AG04450 (cell line): ENCODE results near the gene STPG1. TPM values are rescaled to one million over a fixed set of nuclear protein-coding genes. Genes with fewer than 3 reads are reported as not detected.

Experiments used
- CTCF ChIA-PET: fragments of 300-600, 350-600 bp; formaldehyde crosslinking; extraction: SDS; loops from one replicate; lab custom pipeline; 2022; ENCODE audit warnings: antibody characterized with exemption, inconsistent platforms; lab: Charles Lee
- POLR2A ChIA-PET: fragments of 350-600 bp; formaldehyde crosslinking; extraction: SDS; loops from one replicate; lab custom pipeline; 2021; ENCODE audit warnings: antibody characterized with exemption, inconsistent platforms; lab: Yijun Ruan, JAX
- DNase-seq: peaks from one replicate; pipeline ENCODE4 v3.0.0-alpha.2; 2011; ENCODE audit warnings: low read depth, low spot score
- H3K27ac ChIP-seq: one replicate; pipeline ENCODE4 v1.5.1; 2012; ENCODE audit warnings: low read depth, low read length, control low read depth
- H3K27me3 ChIP-seq: one replicate; pipeline ENCODE4 v1.6.0; 2012; ENCODE audit warnings: low read length; ENCODE audit not compliant: control insufficient read depth, insufficient read depth
- H3K4me3 ChIP-seq: 2 replicates; pipeline ENCODE4 v1.5.1; 2011; ENCODE audit warnings: mild to moderate bottlenecking, low read depth, low read length, control low read depth
- H3K9me3 ChIP-seq: 2 replicates; pipeline ENCODE4 v1.5.1; 2012; ENCODE audit warnings: low read length; ENCODE audit not compliant: control insufficient read depth, insufficient read depth
- polyA plus RNA-seq: library from polyadenylated mRNA; depleted of rRNA; stranded (reverse); fragments of >200 nt; gene quantifications from 2 replicates; pipeline ENCODE4 v1.2.3, GENCODE V29; 2011
- TF ChIP-seq, protein P1 (sequence below): IDR thresholded peaks from 2 replicates; pipeline ENCODE4 v1.5.1; 2011; ENCODE audit warnings: low read depth, low read length, control low read depth, inconsistent platforms

Gene STPG1
- polyA plus RNA-seq, 1 experiment = 7.9 TPM

GRCh38 chr1:24421502-24421901 lies 7.9 kb upstream of the STPG1 start:
- Histone ChIP-seq H3K27me3 (no peaks in the 10 kb centered on the region), H3K9me3 (no peaks in the 10 kb centered on the region), H3K4me3 (no peak overlapping the region), H3K27ac (no peak overlapping the region)
- TF ChIP-seq, protein P1, sequence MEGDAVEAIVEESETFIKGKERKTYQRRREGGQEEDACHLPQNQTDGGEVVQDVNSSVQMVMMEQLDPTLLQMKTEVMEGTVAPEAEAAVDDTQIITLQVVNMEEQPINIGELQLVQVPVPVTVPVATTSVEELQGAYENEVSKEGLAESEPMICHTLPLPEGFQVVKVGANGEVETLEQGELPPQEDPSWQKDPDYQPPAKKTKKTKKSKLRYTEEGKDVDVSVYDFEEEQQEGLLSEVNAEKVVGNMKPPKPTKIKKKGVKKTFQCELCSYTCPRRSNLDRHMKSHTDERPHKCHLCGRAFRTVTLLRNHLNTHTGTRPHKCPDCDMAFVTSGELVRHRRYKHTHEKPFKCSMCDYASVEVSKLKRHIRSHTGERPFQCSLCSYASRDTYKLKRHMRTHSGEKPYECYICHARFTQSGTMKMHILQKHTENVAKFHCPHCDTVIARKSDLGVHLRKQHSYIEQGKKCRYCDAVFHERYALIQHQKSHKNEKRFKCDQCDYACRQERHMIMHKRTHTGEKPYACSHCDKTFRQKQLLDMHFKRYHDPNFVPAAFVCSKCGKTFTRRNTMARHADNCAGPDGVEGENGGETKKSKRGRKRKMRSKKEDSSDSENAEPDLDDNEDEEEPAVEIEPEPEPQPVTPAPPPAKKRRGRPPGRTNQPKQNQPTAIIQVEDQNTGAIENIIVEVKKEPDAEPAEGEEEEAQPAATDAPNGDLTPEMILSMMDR = no peak
- ChIA-PET POLR2A (no interaction called here), CTCF (interaction anchor here (1.0 kb wide), 1 partner anchor 29 kb away, joined by 4 read pairs; no protein-coding TSS in a partner anchor)
- DNase-seq = no peak

DNA sequence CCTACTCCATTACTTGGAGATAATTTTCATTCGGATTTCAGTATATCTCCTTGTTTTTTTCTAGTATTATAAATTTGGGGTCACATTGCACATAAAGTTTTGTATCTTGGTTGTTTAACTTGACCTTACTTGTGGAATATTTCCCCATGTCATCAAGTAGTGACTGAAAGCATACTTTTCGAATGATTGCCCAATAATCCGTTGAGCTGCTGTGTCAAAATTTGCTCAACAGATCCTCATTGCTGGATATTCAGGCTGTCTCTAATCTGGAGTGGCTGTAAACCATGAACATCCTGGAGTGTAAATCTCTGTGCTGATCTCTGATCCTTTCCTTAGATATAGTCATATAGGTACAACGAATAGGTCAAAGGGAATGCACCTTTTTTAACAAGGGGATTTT lies 7.0 kb upstream of the STPG1 start:
- no peak for DNase-seq
- CTCF ChIA-PET = interaction anchor here (1.0 kb wide), 1 partner anchor 222 kb away, joined by 3 read pairs; no protein-coding TSS in a partner anchor
- TF ChIP-seq, protein P1 = no peak

DNA sequence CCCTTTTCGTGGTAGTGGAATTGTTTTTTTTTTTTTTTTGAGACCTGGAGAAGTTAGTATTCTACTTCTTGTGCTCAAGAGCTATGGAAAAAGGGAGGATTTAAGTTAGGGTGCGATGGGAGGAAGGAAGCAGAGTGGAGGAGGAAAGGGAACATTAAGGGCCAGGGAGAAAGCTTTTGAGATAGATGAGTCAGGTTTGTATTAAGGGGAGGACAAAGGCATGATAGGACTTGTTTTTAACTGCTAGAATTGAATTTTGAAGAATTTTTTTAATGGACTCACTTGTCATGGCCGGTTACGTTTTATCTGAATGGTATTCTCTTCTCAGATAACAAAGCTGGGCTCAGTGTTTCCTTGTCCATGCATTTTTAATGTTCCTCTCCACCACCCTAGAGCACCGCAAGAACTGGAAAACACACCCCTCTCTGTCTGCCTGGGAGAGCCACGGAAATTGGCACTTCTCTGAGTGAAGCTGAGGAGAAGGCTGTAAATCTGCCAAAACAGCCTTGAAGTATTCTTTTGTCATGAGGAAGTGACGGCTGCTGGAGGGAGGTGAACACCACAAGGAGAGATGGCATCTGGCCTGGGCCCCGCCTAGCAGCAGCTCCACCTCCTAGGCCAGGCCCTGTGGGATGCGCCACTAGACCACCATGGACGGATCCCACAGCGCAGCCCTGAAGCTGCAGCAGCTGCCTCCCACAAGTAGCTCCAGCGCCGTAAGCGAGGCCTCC lies 5.5 kb upstream of the STPG1 start:
- peak overlapping the region; percentile 52 for H3K27ac ChIP-seq
- H3K27me3 ChIP-seq = no peaks in the 10 kb centered on the region
- H3K4me3 ChIP-seq = no peak overlapping the region
- ChIA-PET CTCF (interaction anchor here (0.5 to 1.3 kb wide), 6 partner anchors 9 to 490 kb away, joined by 3 to 7 read pairs (median 5); no protein-coding TSS in a partner anchor), POLR2A (interaction anchor here (0.5 to 0.7 kb wide), 3 partner anchors 25 to 81 kb away, joined by 3 to 7 read pairs (median 4); no protein-coding TSS in a partner anchor)
- DNase-seq = no peak
- no peaks in the 10 kb centered on the region for H3K9me3 ChIP-seq
- TF ChIP-seq, protein P1 = no peak

More for the DNA sequence above, 7.0 kb upstream of the STPG1 start:
- Histone ChIP-seq H3K9me3 (no peaks in the 10 kb centered on the region), H3K4me3 (no peak overlapping the region), H3K27ac (no peak overlapping the region), H3K27me3 (no peaks in the 10 kb centered on the region)
- POLR2A ChIA-PET = no interaction called here

DNA sequence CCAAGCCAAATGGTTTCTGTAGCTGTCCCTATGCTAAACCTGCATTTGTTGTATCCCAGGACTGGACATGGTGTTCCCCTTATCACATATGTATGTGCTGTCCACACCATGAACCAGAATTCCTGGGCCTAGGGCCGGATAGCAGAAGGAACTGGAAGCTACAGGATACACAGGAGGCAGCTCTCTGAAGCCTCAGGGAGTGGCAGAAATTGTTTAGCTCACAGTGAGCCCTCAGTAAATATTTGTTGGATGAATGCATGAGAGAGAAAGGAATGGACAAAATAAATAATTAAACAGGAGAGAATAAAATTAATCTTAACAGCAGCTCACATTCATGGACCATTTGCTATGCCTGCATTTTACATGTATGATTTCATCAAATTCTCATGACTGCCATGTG lies 4.1 kb upstream of the STPG1 start:
- Histone ChIP-seq H3K27me3 (no peaks in the 10 kb centered on the region), H3K9me3 (no peaks in the 10 kb centered on the region; the same call in 1 of the 2 replicates), H3K27ac (peak overlapping the region; percentile 94), H3K4me3 (peak overlapping the region; percentile 39)
- ChIA-PET CTCF (interaction anchor here (0.9 to 2.1 kb wide), 6 partner anchors 18 to 268 kb away, joined by 3 to 11 read pairs (median 6); no protein-coding TSS in a partner anchor), POLR2A (interaction anchor here (0.6 to 1.6 kb wide), 5 partner anchors 17 to 617 kb away, joined by 3 to 6 read pairs (median 3); partner anchors contain the start of gene GALE)
- TF ChIP-seq, protein P1 = no peak
- DNase-seq = peak; percentile 38
